ENCODE data around the gene CAPZB.

GRCh38 chr1:19360843-19361610, 124.3 kb downstream of the CAPZB start:
- TF ChIP-seq CTCF (IDR thresholded peaks at IDR 0.05), result no peak
- TF ChIP-seq POLR2AphosphoS5 (IDR thresholded peaks at IDR 0.05), result no peak
- no peak for TF ChIP-seq POLR2A (IDR thresholded peaks at IDR 0.05)

Data from transverse colon (tissue), 4 donors.